KOPT-K1 (cell line): ENCODE data around the gene CEMIP.

ENCODE experiments used
- H3K27ac ChIP-seq: fragments of 200-600 bp; sonication (generic); 2 replicates; pipeline ENCODE4 v1.5.1; 2016; ENCODE audit warnings: antibody characterized with exemption, mild to moderate bottlenecking, low read depth, low read length; ENCODE audit not compliant: poor library complexity, severe bottlenecking
- H3K36me3 ChIP-seq: fragments of 200-600 bp; sonication (generic); 2 replicates; pipeline ENCODE4 v1.5.1; 2017; ENCODE audit warnings: antibody characterized with exemption, mild to moderate bottlenecking, low read length, moderate library complexity; ENCODE audit not compliant: insufficient read depth
- H3K9me3 ChIP-seq: fragments of 200-600 bp; sonication (generic); 2 replicates; pipeline ENCODE4 v1.5.1; 2017; ENCODE audit warnings: antibody characterized with exemption, low read length, mild to moderate bottlenecking; ENCODE audit not compliant: insufficient read depth, poor library complexity, severe bottlenecking

CEMIP gene

GRCh38 chr15:80778964-80779657 is at the start of gene CEMIP:
CEMIP (plus strand) TSS chr15:80779370; CDS start chr15:80873880, 94,510 bp downstream.
- no peak within 1 kb of the TSS for H3K27ac ChIP-seq
- H3K36me3 ChIP-seq = no peaks in the 10 kb centered on the region
- peaks cover 11% of the 10 kb centered on the region for H3K9me3 ChIP-seq

GRCh38 chr15:80730387-80730786 is 48.8 kb upstream of the CEMIP start:
- Histone ChIP-seq H3K36me3 (no peaks in the 10 kb centered on the region), H3K9me3 (no peaks in the 10 kb centered on the region), H3K27ac (no peak overlapping the region)

- Histone ChIP-seq H3K27ac (no peak overlapping the region), H3K36me3 (no peaks in the 10 kb centered on the region), H3K9me3 (no peaks in the 10 kb centered on the region)
These were observed 48.2 kb upstream of the CEMIP start for GRCh38 chr15:80730926-80731325.

GRCh38 chr15:80732167-80732566 is 47.0 kb upstream of the CEMIP start:
- no peak overlapping the region for H3K27ac ChIP-seq
- no peaks in the 10 kb centered on the region for H3K36me3 ChIP-seq

GRCh38 chr15:80732818-80733217 is 46.4 kb upstream of the CEMIP start:
- no peaks in the 10 kb centered on the region for H3K9me3 ChIP-seq
- H3K36me3 ChIP-seq = no peaks in the 10 kb centered on the region
- no peak overlapping the region for H3K27ac ChIP-seq

More at GRCh38 chr15:80732167-80732566, 47.0 kb upstream of the CEMIP start:
- H3K9me3 ChIP-seq = no peaks in the 10 kb centered on the region

- no peaks in the 10 kb centered on the region for H3K9me3 ChIP-seq
- H3K36me3 ChIP-seq = no peaks in the 10 kb centered on the region
- no peak overlapping the region for H3K27ac ChIP-seq
These were observed 45.7 kb upstream of the CEMIP start for GRCh38 chr15:80733460-80733859.

GRCh38 chr15:80735344-80735743 is 43.8 kb upstream of the CEMIP start:
- H3K36me3 ChIP-seq = no peaks in the 10 kb centered on the region
- H3K27ac ChIP-seq = no peak overlapping the region
- H3K9me3 ChIP-seq = no peaks in the 10 kb centered on the region

- no peak overlapping the region for H3K27ac ChIP-seq
- no peaks in the 10 kb centered on the region for H3K36me3 ChIP-seq
- no peaks in the 10 kb centered on the region for H3K9me3 ChIP-seq
These were observed 42.6 kb upstream of the CEMIP start for GRCh38 chr15:80736560-80736959.

- H3K36me3 ChIP-seq = no peaks in the 10 kb centered on the region
- H3K9me3 ChIP-seq = no peaks in the 10 kb centered on the region
- H3K27ac ChIP-seq = no peak overlapping the region
These were observed 39.3 kb upstream of the CEMIP start for GRCh38 chr15:80739919-80740318.

- no peaks in the 10 kb centered on the region for H3K36me3 ChIP-seq
- H3K27ac ChIP-seq = no peak overlapping the region
- peaks cover 13% of the 10 kb centered on the region for H3K9me3 ChIP-seq
These were observed 37.1 kb upstream of the CEMIP start for GRCh38 chr15:80742081-80742480.

GRCh38 chr15:80743189-80743833 is 35.9 kb upstream of the CEMIP start:
- peaks cover 13% of the 10 kb centered on the region for H3K9me3 ChIP-seq
- H3K36me3 ChIP-seq = no peaks in the 10 kb centered on the region
- H3K27ac ChIP-seq = no peak overlapping the region

GRCh38 chr15:80744415-80744814 is 34.8 kb upstream of the CEMIP start:
- Histone ChIP-seq H3K9me3 (peaks cover 13% of the 10 kb centered on the region), H3K36me3 (no peaks in the 10 kb centered on the region), H3K27ac (no peak overlapping the region)

GRCh38 chr15:80744826-80745225 is 34.3 kb upstream of the CEMIP start:
- Histone ChIP-seq H3K27ac (no peak overlapping the region), H3K36me3 (no peaks in the 10 kb centered on the region), H3K9me3 (peaks cover 13% of the 10 kb centered on the region)

- no peaks in the 10 kb centered on the region for H3K36me3 ChIP-seq
- peaks cover 13% of the 10 kb centered on the region for H3K9me3 ChIP-seq
- no peak overlapping the region for H3K27ac ChIP-seq
These were observed 33.3 kb upstream of the CEMIP start for GRCh38 chr15:80745888-80746287.

- Histone ChIP-seq H3K9me3 (peaks cover 13% of the 10 kb centered on the region), H3K36me3 (no peaks in the 10 kb centered on the region), H3K27ac (no peak overlapping the region)
These were observed 31.7 kb upstream of the CEMIP start for GRCh38 chr15:80747317-80748053.
